ENCODE measurements around the gene NTSR1. TPM values are rescaled to one million over a fixed set of nuclear protein-coding genes. Genes with fewer than 3 reads are reported as not detected.

Gene NTSR1
- total and polyA plus RNA-seq, 7 experiments from 2014 or later, result 0.11 to 0.78 (median 0.14) TPM; not detected in 3

DNA sequence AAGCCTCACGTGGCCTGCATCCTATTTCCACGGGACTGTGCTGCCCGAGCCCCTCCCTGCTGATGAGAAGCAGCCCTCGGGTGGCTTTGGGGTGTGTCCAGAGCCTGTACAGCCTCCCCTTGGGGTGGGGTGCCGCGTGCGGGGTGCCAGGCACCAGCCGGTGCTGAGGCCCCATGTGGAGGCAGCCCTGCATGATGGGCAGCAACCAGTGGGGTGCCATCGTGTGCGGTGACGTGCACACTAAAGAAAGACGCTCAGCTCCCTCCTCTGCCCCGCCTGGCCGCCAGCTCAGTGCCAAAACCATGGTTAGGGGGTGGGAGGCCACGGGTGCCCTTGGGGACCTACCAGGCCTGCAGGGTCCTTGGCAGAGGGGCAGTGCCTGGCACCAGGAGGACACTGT, 26.2 kb downstream of the NTSR1 start:
- peaks cover 12% of the 10 kb centered on the region in 2 donors for H3K4me1 ChIP-seq (ENCODE audit: control insufficient read depth in 2 of 2, insufficient read depth in 2 of 2, low read length in 2 of 2)
- no peaks in the 10 kb centered on the region for H3K9me3 ChIP-seq (ENCODE audit: control insufficient read depth in 2 of 3, low read length in 3 of 3)
- Mint-ChIP-seq H3K9me3 (no peaks in the 10 kb centered on the region), H3K36me3 (peaks cover 0 to under 1% (median 0%) of the 10 kb centered on the region in 5 donors), H3K27me3 (peaks cover 0 to 36% (median 0%) of the 10 kb centered on the region in 5 donors), H3K4me3 (no peak overlapping the region), H3K4me1 (peaks cover 7 to 36% (median 14%) of the 10 kb centered on the region in 7 donors), H3K27ac (no peak overlapping the region)
- ChIA-PET CTCF (interaction anchor here (1.0 kb wide), 1 partner anchor 57 kb away, joined by 4 read pairs; no protein-coding TSS in a partner anchor), POLR2A (interaction anchor here (1.1 kb wide), 1 partner anchor 246 kb away, joined by 3 read pairs; no protein-coding TSS in a partner anchor)
- ATAC-seq, result peak; percentile 30
- no peak overlapping the region for H3K27ac ChIP-seq (ENCODE audit: low read depth, low read length)
- intact Hi-C loops (cut with micrococcal nuclease), result no loop called here
- H3K27me3 ChIP-seq (ENCODE audit: control insufficient read depth in 2 of 2, insufficient read depth in 2 of 2, low read length in 2 of 2), result no peaks in the 10 kb centered on the region
- no peaks in the 10 kb centered on the region for H3K36me3 ChIP-seq (ENCODE audit: control insufficient read depth in 2 of 3, insufficient read depth in 3 of 3, low read length in 3 of 3)
- no peak overlapping the region for H3K4me3 ChIP-seq (ENCODE audit: low read length)
- no peak for DNase-seq

DNA sequence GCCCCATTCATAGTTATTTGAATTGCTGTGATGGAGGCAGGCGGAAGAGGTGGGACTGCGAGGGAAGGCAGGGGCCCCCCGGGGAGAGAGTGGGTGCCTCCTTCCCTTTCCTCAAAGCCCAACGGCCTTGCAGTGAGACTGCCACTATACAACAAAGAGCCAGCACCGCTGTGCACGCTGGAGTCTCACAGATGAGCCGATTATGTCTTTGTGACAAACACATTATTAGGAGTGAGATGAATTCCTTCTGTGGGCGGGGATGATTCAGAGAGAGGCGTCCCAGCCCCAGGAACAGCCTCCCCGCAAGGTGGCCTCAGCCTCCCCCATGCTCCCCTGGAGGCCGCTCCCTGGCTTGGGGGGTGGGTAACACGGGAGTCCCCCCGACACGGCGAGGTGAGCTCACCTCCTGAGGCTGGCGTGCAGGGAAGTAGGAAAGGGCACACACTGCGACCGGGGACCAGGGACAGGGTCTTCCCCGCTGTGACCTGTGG, 26.7 kb downstream of the NTSR1 start:
- no peaks in the 10 kb centered on the region for H3K36me3 ChIP-seq (ENCODE audit: control insufficient read depth in 2 of 3, insufficient read depth in 3 of 3, low read length in 3 of 3)
- Mint-ChIP-seq H3K4me3 (no peak overlapping the region), H3K27ac (no peak overlapping the region), H3K9me3 (no peaks in the 10 kb centered on the region), H3K36me3 (peaks cover 0 to 3% (median 0%) of the 10 kb centered on the region in 5 donors), H3K27me3 (peaks cover 0 to 36% (median 0%) of the 10 kb centered on the region in 5 donors), H3K4me1 (peaks cover 12 to 41% (median 18%) of the 10 kb centered on the region in 7 donors)
- no peak for DNase-seq
- no peak overlapping the region for H3K4me3 ChIP-seq (ENCODE audit: low read length)
- peaks cover 13 to 14% of the 10 kb centered on the region in 2 donors for H3K4me1 ChIP-seq (ENCODE audit: control insufficient read depth in 2 of 2, insufficient read depth in 2 of 2, low read length in 2 of 2)
- ChIA-PET CTCF (no interaction called here), POLR2A (no interaction called here)
- no peak for ATAC-seq
- intact Hi-C loops (cut with micrococcal nuclease), result no loop called here
- H3K27ac ChIP-seq (ENCODE audit: low read depth, low read length), result no peak overlapping the region
- no peaks in the 10 kb centered on the region for H3K27me3 ChIP-seq (ENCODE audit: control insufficient read depth in 2 of 2, insufficient read depth in 2 of 2, low read length in 2 of 2)
- H3K9me3 ChIP-seq (ENCODE audit: control insufficient read depth in 2 of 3, low read length in 3 of 3), result no peaks in the 10 kb centered on the region

DNA sequence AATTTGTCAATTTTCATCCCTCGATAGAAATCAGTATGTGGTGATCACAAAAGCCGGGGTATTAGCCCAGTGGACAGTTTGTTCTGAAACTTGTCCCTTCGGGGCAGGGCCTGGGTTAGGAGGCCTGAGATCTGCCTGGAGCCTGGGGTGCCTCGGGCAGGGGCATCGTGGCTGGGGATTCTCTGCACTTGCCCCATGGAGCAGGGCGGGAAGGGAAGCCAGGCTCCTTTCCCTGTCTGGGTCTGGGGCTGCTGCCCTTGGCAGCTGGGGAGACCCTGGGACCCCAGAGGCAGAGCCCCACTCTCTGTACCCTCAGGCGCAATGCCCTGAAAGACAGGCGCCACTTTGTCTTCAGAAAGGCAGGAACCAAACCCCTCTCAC, 27.4 kb downstream of the NTSR1 start:
- Mint-ChIP-seq H3K27ac (peak overlapping the region in 1 of 9 donors; percentile 65), H3K36me3 (peaks cover 0 to 3% (median 0%) of the 10 kb centered on the region in 5 donors), H3K4me1 (peaks cover 14 to 44% (median 20%) of the 10 kb centered on the region in 7 donors), H3K4me3 (no peak overlapping the region), H3K27me3 (peaks cover 0 to 30% (median 0%) of the 10 kb centered on the region in 5 donors), H3K9me3 (no peaks in the 10 kb centered on the region)
- ChIA-PET POLR2A (no interaction called here), CTCF (no interaction called here)
- Histone ChIP-seq H3K4me3 (ENCODE audit: low read length) (no peak overlapping the region), H3K36me3 (ENCODE audit: control insufficient read depth in 2 of 3, insufficient read depth in 3 of 3, low read length in 3 of 3) (no peaks in the 10 kb centered on the region), H3K27ac (ENCODE audit: low read depth, low read length) (no peak overlapping the region), H3K4me1 (ENCODE audit: control insufficient read depth in 2 of 2, insufficient read depth in 2 of 2, low read length in 2 of 2) (peaks cover 20% of the 10 kb centered on the region in 2 donors), H3K9me3 (ENCODE audit: control insufficient read depth in 2 of 3, low read length in 3 of 3) (no peaks in the 10 kb centered on the region), H3K27me3 (ENCODE audit: control insufficient read depth in 2 of 2, insufficient read depth in 2 of 2, low read length in 2 of 2) (no peaks in the 10 kb centered on the region)
- no peak for ATAC-seq
- DNase-seq, result no peak
- intact Hi-C loops (cut with micrococcal nuclease), result no loop called here

GRCh38 chr20:62736407-62737071, 27.9 kb downstream of the NTSR1 start:
- DNase-seq (no peak), ATAC-seq (no peak)
- Histone ChIP-seq H3K27me3 (ENCODE audit: control insufficient read depth in 2 of 2, insufficient read depth in 2 of 2, low read length in 2 of 2) (no peaks in the 10 kb centered on the region), H3K9me3 (ENCODE audit: control insufficient read depth in 2 of 3, low read length in 3 of 3) (no peaks in the 10 kb centered on the region), H3K27ac (ENCODE audit: low read depth, low read length) (no peak overlapping the region), H3K4me3 (ENCODE audit: low read length) (no peak overlapping the region), H3K4me1 (ENCODE audit: control insufficient read depth in 2 of 2, insufficient read depth in 2 of 2, low read length in 2 of 2) (peaks cover 25 to 26% of the 10 kb centered on the region in 2 donors), H3K36me3 (ENCODE audit: control insufficient read depth in 2 of 3, insufficient read depth in 3 of 3, low read length in 3 of 3) (no peaks in the 10 kb centered on the region)
- Mint-ChIP-seq H3K4me3 (no peak overlapping the region), H3K27me3 (peaks cover 0 to 28% (median 0%) of the 10 kb centered on the region in 5 donors), H3K36me3 (peaks cover 0 to 3% (median 0%) of the 10 kb centered on the region in 5 donors), H3K27ac (no peak overlapping the region), H3K4me1 (peaks cover 17 to 46% (median 22%) of the 10 kb centered on the region in 7 donors), H3K9me3 (no peaks in the 10 kb centered on the region)
- POLR2A ChIA-PET, result no interaction called here
- CTCF ChIA-PET, result no interaction called here
- intact Hi-C loops (cut with micrococcal nuclease), result no loop called here

DNA sequence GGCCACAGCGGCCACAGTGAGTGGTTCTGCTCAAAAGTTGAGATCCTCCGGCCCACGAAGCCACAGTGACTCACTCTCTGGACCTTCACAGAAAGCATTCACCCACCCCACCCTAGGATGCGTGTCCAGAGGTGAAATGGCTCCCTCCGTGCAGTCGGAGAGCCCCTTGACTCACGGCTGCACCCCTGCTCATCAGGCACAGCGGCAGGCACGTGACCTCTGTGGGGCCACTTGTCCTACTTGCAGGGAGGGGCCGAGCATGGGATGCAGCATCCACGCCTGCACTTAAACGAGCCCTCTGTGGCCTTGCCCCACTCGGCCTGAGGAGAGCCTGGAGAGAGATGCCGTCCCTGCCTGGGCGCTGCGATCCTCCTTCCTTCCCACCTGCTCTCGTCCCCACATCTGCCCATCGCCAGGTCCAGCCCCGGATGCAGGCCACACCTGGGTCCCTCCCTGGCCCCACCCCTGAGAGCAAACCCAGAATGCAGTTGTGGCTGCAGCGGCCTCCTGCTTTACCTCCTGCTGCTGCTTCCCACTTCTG, 28.7 kb downstream of the NTSR1 start:
- intact Hi-C loops (cut with micrococcal nuclease), result no loop called here
- DNase-seq, result no peak
- Histone ChIP-seq H3K27me3 (ENCODE audit: control insufficient read depth in 2 of 2, insufficient read depth in 2 of 2, low read length in 2 of 2) (no peaks in the 10 kb centered on the region), H3K4me3 (ENCODE audit: low read length) (no peak overlapping the region), H3K36me3 (ENCODE audit: control insufficient read depth in 2 of 3, insufficient read depth in 3 of 3, low read length in 3 of 3) (no peaks in the 10 kb centered on the region), H3K4me1 (ENCODE audit: control insufficient read depth in 2 of 2, insufficient read depth in 2 of 2, low read length in 2 of 2) (peaks cover 33 to 34% of the 10 kb centered on the region in 2 donors), H3K9me3 (ENCODE audit: control insufficient read depth in 2 of 3, low read length in 3 of 3) (no peaks in the 10 kb centered on the region), H3K27ac (ENCODE audit: low read depth, low read length) (no peak overlapping the region)
- no peak overlapping the region for H3K4me3 Mint-ChIP-seq
- no peak for ATAC-seq
- ChIA-PET POLR2A (no interaction called here), CTCF (no interaction called here)
- peaks cover 15 to 49% (median 26%) of the 10 kb centered on the region in 7 donors for H3K4me1 Mint-ChIP-seq
- peaks cover 0 to 3% (median 0%) of the 10 kb centered on the region in 5 donors for H3K36me3 Mint-ChIP-seq
- H3K27me3 Mint-ChIP-seq, result peaks cover 0 to 25% (median 0%) of the 10 kb centered on the region in 5 donors
- no peak overlapping the region for H3K27ac Mint-ChIP-seq
- no peaks in the 10 kb centered on the region for H3K9me3 Mint-ChIP-seq

DNA sequence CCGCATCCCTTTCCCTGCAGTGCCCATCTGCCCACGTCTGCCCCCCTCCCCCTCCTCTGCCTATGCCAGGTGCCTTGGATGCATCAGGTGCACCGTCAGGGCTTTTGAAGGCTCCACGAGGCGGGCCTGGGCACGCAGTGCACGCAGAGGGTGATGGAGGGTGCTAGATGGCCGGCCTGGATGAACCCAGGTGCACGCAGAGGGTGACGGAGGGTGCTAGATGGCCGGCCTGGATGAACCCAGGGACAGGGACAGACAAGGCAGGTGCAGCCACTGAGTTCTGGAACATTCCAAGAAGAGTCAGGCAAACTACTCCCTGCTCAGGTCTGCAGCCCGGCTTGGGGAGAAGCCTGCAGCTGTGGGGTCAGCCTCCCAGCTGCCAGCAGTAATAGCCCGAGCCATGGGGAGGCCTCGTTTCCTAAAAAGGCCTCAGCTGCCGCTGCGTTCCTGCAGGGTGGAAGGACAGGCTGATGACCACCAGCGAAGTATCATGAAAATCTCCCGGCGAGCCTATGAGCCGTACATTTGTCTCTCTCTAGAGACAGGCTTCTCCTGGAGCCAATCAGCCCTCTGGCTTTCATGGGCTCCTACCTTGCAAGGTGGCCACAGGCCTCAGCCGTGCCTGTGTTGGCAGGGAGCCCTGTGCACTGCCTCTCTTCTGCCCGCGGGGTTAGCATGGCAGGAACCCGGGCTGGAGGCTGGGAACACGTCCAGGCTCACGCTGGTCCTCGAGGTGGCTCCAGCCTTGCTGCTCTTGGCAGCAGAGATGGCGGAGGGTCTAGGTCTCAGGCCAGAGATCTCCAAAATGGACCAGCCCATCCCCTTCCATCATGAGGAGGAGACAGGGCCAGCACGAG, 29.6 kb downstream of the NTSR1 start:
- H3K27me3 Mint-ChIP-seq, result peaks cover 0 to 20% (median 0%) of the 10 kb centered on the region in 5 donors
- no peak for ATAC-seq
- ChIA-PET POLR2A (interaction anchor here (0.6 kb wide), 1 partner anchor 9 kb away, joined by 3 read pairs; no protein-coding TSS in a partner anchor), CTCF (interaction anchor here (1.6 kb wide), 1 partner anchor 15 kb away, joined by 4 read pairs; no protein-coding TSS in a partner anchor)
- H3K9me3 Mint-ChIP-seq, result no peaks in the 10 kb centered on the region
- H3K27ac ChIP-seq (ENCODE audit: low read depth, low read length), result no peak overlapping the region
- intact Hi-C loops (cut with micrococcal nuclease), result no loop called here
- DNase-seq, result no peak
- peak overlapping the region in 1 of 10 donors; percentile 18 for H3K4me3 Mint-ChIP-seq
- H3K4me1 Mint-ChIP-seq, result peaks cover 12 to 40% (median 20%) of the 10 kb centered on the region in 7 donors
- no peaks in the 10 kb centered on the region for H3K36me3 ChIP-seq (ENCODE audit: control insufficient read depth in 2 of 3, insufficient read depth in 3 of 3, low read length in 3 of 3)
- H3K4me3 ChIP-seq (ENCODE audit: low read length), result no peak overlapping the region
- peaks cover 38 to 40% of the 10 kb centered on the region in 2 donors for H3K4me1 ChIP-seq (ENCODE audit: control insufficient read depth in 2 of 2, insufficient read depth in 2 of 2, low read length in 2 of 2)
- H3K27me3 ChIP-seq (ENCODE audit: control insufficient read depth in 2 of 2, insufficient read depth in 2 of 2, low read length in 2 of 2), result no peaks in the 10 kb centered on the region
- no peaks in the 10 kb centered on the region for H3K9me3 ChIP-seq (ENCODE audit: control insufficient read depth in 2 of 3, low read length in 3 of 3)
- peaks cover 0 to 3% (median 0%) of the 10 kb centered on the region in 5 donors for H3K36me3 Mint-ChIP-seq
- peak overlapping the region in 2 of 9 donors; percentile 18 to 96 for H3K27ac Mint-ChIP-seq

All from naive thymus-derived CD4-positive, alpha-beta T cell (primary cell).